SK-N-MC (cell line): ENCODE data around the gene VEZT.

Experiments used
- FOXP2 ChIP-seq: optimal IDR thresholded peaks from 2 replicates; pipeline ENCODE3; 2011; ENCODE audit warnings: mild to moderate bottlenecking, moderate library complexity; ENCODE audit not compliant: insufficient read depth; ENCODE audit errors: extremely low read length, control extremely low read depth
- POLR2AphosphoS5 ChIP-seq: IDR thresholded peaks from 2 replicates; pipeline ENCODE4 v1.6.1; 2012; ENCODE audit warnings: mild to moderate bottlenecking, low read depth, low read length, borderline replicate concordance

DNA sequence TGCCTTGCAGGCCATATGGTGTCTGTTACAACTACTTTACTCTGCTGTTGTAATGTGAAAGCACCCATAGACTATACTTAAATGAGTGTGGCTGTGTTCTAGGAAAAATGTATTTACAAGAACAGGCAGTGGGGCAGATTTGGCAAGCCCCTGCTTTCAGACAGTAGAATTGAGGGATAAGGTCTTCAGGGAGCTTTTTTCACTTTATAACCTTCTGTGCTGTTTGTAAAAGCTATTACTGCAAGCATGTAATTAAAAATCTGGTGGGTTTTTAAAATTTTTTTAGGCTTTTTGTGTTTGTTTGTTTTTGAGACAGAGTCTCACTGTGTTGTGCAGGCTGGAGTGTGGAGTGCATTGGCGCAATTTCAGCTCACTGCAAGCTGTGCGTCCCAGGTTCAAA is 73.9 kb downstream of the VEZT start:
- TF ChIP-seq FOXP2 (no peak), POLR2AphosphoS5 (no peak)
